CD4-positive, alpha-beta memory T cell (primary cell): ENCODE results near the gene RNF217. TPM values are rescaled to one million over a fixed set of nuclear protein-coding genes. Genes with fewer than 3 reads are reported as not detected.

Experiments
- CTCF ChIA-PET: fragments of 350-600 bp; sonication (Branson Sonifier 250); formaldehyde crosslinking; loops from one replicate; lab custom pipeline; 2021; ENCODE audit warnings: inconsistent platforms; ENCODE audit not compliant: partially characterized antibody; lab: Charles Lee
- POLR2A ChIA-PET: fragments of 350-600 bp; sonication (Branson Sonifier 250); formaldehyde crosslinking; loops from one replicate; lab custom pipeline; 2021; ENCODE audit not compliant: partially characterized antibody; lab: Charles Lee
- DNase-seq, 5 donors: peaks; one replicate each; pipeline versions ENCODE4 v3.0.0 to v3.0.0-alpha.2; 2020 to 2022; ENCODE audit warnings: mixed read lengths in 1 of 5
- H3K27ac ChIP-seq: one replicate; pipeline ENCODE4 v1.7.0; 2013; ENCODE audit warnings: low read depth, low read length
- H3K27me3 ChIP-seq: 2 replicates; pipeline ENCODE4 v1.7.0; 2013; ENCODE audit warnings: mild to moderate bottlenecking, low read length, moderate library complexity; ENCODE audit not compliant: insufficient read depth
- H3K36me3 ChIP-seq: 2 replicates; pipeline ENCODE4 v1.7.0; 2013; ENCODE audit warnings: mild to moderate bottlenecking, low read length, moderate library complexity; ENCODE audit not compliant: insufficient read depth
- H3K4me1 ChIP-seq: 2 replicates; pipeline ENCODE4 v1.7.0; 2013; ENCODE audit warnings: mild to moderate bottlenecking, low read length, moderate library complexity; ENCODE audit not compliant: insufficient read depth
- H3K4me3 ChIP-seq, 2 donors: one replicate each; pipeline ENCODE4 v1.7.0; 2013; ENCODE audit warnings: low read length in 2 of 2, mild to moderate bottlenecking in 1 of 2
- H3K9me3 ChIP-seq, 2 donors: one replicate each; pipeline ENCODE4 v1.7.0; 2013; ENCODE audit warnings: low read length in 2 of 2, control low read depth in 1 of 2; ENCODE audit not compliant: control insufficient read depth in 1 of 2
- H3K27ac Mint-ChIP-seq, 7 donors: one replicate each; pipeline ENCODE4 v1.8.0; 2020 to 2021; ENCODE audit warnings: mixed read lengths in 7 of 7, mild to moderate bottlenecking in 6 of 7, inconsistent platforms in 3 of 7, moderate library complexity in 3 of 7
- H3K27me3 Mint-ChIP-seq, 2 donors: one replicate each; pipeline ENCODE4 v1.8.0; 2020 to 2021; ENCODE audit warnings: mixed read lengths in 2 of 2
- H3K36me3 Mint-ChIP-seq, 2 donors: one replicate each; pipeline ENCODE4 v1.8.0; 2020 to 2021; ENCODE audit warnings: mixed read lengths in 2 of 2, inconsistent platforms in 1 of 2, mild to moderate bottlenecking in 1 of 2
- H3K4me1 Mint-ChIP-seq, 4 donors: one replicate each; pipeline ENCODE4 v1.8.0; 2020 to 2021; ENCODE audit warnings: mixed read lengths in 4 of 4, mild to moderate bottlenecking in 1 of 4
- H3K4me3 Mint-ChIP-seq, 8 donors: one replicate each; pipeline ENCODE4 v1.8.0; 2020 to 2021; ENCODE audit warnings: mixed read lengths in 8 of 8, mild to moderate bottlenecking in 7 of 8, moderate library complexity in 6 of 8, inconsistent platforms in 3 of 8
- H3K9me3 Mint-ChIP-seq, 8 donors: one replicate each; pipeline ENCODE4 v1.8.0; 2020 to 2021; ENCODE audit warnings: mixed read lengths in 8 of 8, mild to moderate bottlenecking in 5 of 8, inconsistent platforms in 3 of 8, moderate library complexity in 1 of 8
- intact Hi-C: fragments of 100-400 bp; cut with micrococcal nuclease; formaldehyde crosslinking; loops from one replicate; pipeline ENCODE4 v1.15.1; 2023
- polyA plus RNA-seq, 2 donors: library from polyadenylated mRNA; unstranded; fragments of 300-500 nt; fragmentation: Illumina TruSeq; gene quantifications; one replicate each; pipeline ENCODE4 v1.2.3, GENCODE V29; 2021
- total RNA-seq, 2 experiments: library from RNA; stranded (reverse); gene quantifications; one replicate each; pipeline ENCODE4 v1.2.3, GENCODE V29; 2021

The RNF217 gene
- total and polyA plus RNA-seq, 4 experiments from 2014 or later = 0.03 to 0.86 (median 0.12) TPM

- no peaks in the 10 kb centered on the region for H3K9me3 ChIP-seq
- DNase-seq = no peak
- peaks cover 0 to 2% (median 0%) of the 10 kb centered on the region in 8 donors for H3K9me3 Mint-ChIP-seq
- CTCF ChIA-PET = no interaction called here
- no peak overlapping the region for H3K4me3 ChIP-seq
- POLR2A ChIA-PET = no interaction called here
- intact Hi-C loops = no loop called here
- no peaks in the 10 kb centered on the region for H3K4me1 Mint-ChIP-seq
- no peaks in the 10 kb centered on the region for H3K36me3 ChIP-seq
- no peak overlapping the region for H3K4me3 Mint-ChIP-seq
- H3K4me1 ChIP-seq = no peaks in the 10 kb centered on the region
- H3K36me3 Mint-ChIP-seq = no peaks in the 10 kb centered on the region
- H3K27ac Mint-ChIP-seq = no peak overlapping the region
- peaks cover 3 to 6% of the 10 kb centered on the region in 2 donors for H3K27me3 Mint-ChIP-seq
- H3K27me3 ChIP-seq = no peaks in the 10 kb centered on the region
- H3K27ac ChIP-seq = no peak overlapping the region
Measured at GRCh38 chr6:125044667-125045066, 82.4 kb downstream of the RNF217 start.

GRCh38 chr6:125046107-125046925 is 84.1 kb downstream of the RNF217 start:
- H3K36me3 Mint-ChIP-seq = no peaks in the 10 kb centered on the region
- intact Hi-C loops = no loop called here
- no peak overlapping the region for H3K4me3 ChIP-seq
- no peak overlapping the region for H3K27ac Mint-ChIP-seq
- no peaks in the 10 kb centered on the region for H3K27me3 ChIP-seq
- H3K4me3 Mint-ChIP-seq = no peak overlapping the region
- ChIA-PET CTCF (no interaction called here), POLR2A (no interaction called here)
- DNase-seq = no peak
- peaks cover 5% of the 10 kb centered on the region in 2 donors for H3K27me3 Mint-ChIP-seq
- no peaks in the 10 kb centered on the region for H3K9me3 ChIP-seq
- no peaks in the 10 kb centered on the region for H3K4me1 ChIP-seq
- no peaks in the 10 kb centered on the region for H3K4me1 Mint-ChIP-seq
- H3K9me3 Mint-ChIP-seq = peaks cover 0 to 2% (median 0%) of the 10 kb centered on the region in 8 donors
- H3K27ac ChIP-seq = no peak overlapping the region
- H3K36me3 ChIP-seq = no peaks in the 10 kb centered on the region

- no peaks in the 10 kb centered on the region for H3K36me3 Mint-ChIP-seq
- no peak overlapping the region for H3K27ac Mint-ChIP-seq
- no peak overlapping the region for H3K4me3 ChIP-seq
- H3K9me3 ChIP-seq = no peaks in the 10 kb centered on the region
- no peak overlapping the region for H3K4me3 Mint-ChIP-seq
- H3K27ac ChIP-seq = no peak overlapping the region
- H3K27me3 Mint-ChIP-seq = peaks cover 3 to 5% of the 10 kb centered on the region in 2 donors
- H3K4me1 ChIP-seq = no peaks in the 10 kb centered on the region
- intact Hi-C loops = no loop called here
- CTCF ChIA-PET = no interaction called here
- H3K27me3 ChIP-seq = no peaks in the 10 kb centered on the region
- no peaks in the 10 kb centered on the region for H3K36me3 ChIP-seq
- H3K9me3 Mint-ChIP-seq = peaks cover 0 to 2% (median 0%) of the 10 kb centered on the region in 8 donors
- no peaks in the 10 kb centered on the region for H3K4me1 Mint-ChIP-seq
- DNase-seq = no peak
- POLR2A ChIA-PET = no interaction called here
Measured at GRCh38 chr6:125048274-125048673, 86.0 kb downstream of the RNF217 start.

GRCh38 chr6:125050663-125051318 is 88.6 kb downstream of the RNF217 start:
- no peak overlapping the region for H3K4me3 Mint-ChIP-seq
- no peaks in the 10 kb centered on the region for H3K27me3 ChIP-seq
- ChIA-PET POLR2A (no interaction called here), CTCF (no interaction called here)
- no peaks in the 10 kb centered on the region for H3K4me1 ChIP-seq
- no peaks in the 10 kb centered on the region for H3K4me1 Mint-ChIP-seq
- H3K9me3 Mint-ChIP-seq = peaks cover 0 to 2% (median 0%) of the 10 kb centered on the region in 8 donors
- H3K4me3 ChIP-seq = no peak overlapping the region
- H3K9me3 ChIP-seq = no peaks in the 10 kb centered on the region
- peaks cover 2 to 5% of the 10 kb centered on the region in 2 donors for H3K27me3 Mint-ChIP-seq
- H3K27ac ChIP-seq = no peak overlapping the region
- no peak for DNase-seq
- H3K36me3 ChIP-seq = no peaks in the 10 kb centered on the region
- no peaks in the 10 kb centered on the region for H3K36me3 Mint-ChIP-seq
- H3K27ac Mint-ChIP-seq = no peak overlapping the region
- intact Hi-C loops = no loop called here

GRCh38 chr6:125053809-125054208 is 91.6 kb downstream of the RNF217 start:
- no peak for DNase-seq
- no peak overlapping the region for H3K27ac ChIP-seq
- no peaks in the 10 kb centered on the region for H3K36me3 ChIP-seq
- Mint-ChIP-seq H3K27ac (no peak overlapping the region), H3K4me3 (no peak overlapping the region), H3K27me3 (peaks cover 0 to 2% of the 10 kb centered on the region in 2 donors), H3K9me3 (peaks cover 0 to 2% (median 0%) of the 10 kb centered on the region in 8 donors), H3K4me1 (no peaks in the 10 kb centered on the region), H3K36me3 (no peaks in the 10 kb centered on the region)
- ChIA-PET CTCF (no interaction called here), POLR2A (no interaction called here)
- no peak overlapping the region for H3K4me3 ChIP-seq
- no peaks in the 10 kb centered on the region for H3K4me1 ChIP-seq
- no peaks in the 10 kb centered on the region for H3K9me3 ChIP-seq
- H3K27me3 ChIP-seq = no peaks in the 10 kb centered on the region
- intact Hi-C loops = no loop called here

- peaks cover 0 to 2% of the 10 kb centered on the region in 2 donors for H3K27me3 Mint-ChIP-seq
- no peak overlapping the region for H3K4me3 Mint-ChIP-seq
Measured at GRCh38 chr6:125054331-125054730, 92.1 kb downstream of the RNF217 start.

GRCh38 chr6:125057392-125058246 is 95.4 kb downstream of the RNF217 start:
- H3K27ac Mint-ChIP-seq = no peak overlapping the region
- no peaks in the 10 kb centered on the region for H3K36me3 Mint-ChIP-seq
- Histone ChIP-seq H3K27me3 (no peaks in the 10 kb centered on the region), H3K4me1 (no peaks in the 10 kb centered on the region), H3K27ac (no peak overlapping the region), H3K9me3 (no peaks in the 10 kb centered on the region), H3K4me3 (no peak overlapping the region), H3K36me3 (no peaks in the 10 kb centered on the region)
- no peak for DNase-seq
- no peaks in the 10 kb centered on the region for H3K4me1 Mint-ChIP-seq
- H3K27me3 Mint-ChIP-seq = no peaks in the 10 kb centered on the region
- H3K4me3 Mint-ChIP-seq = no peak overlapping the region
- H3K9me3 Mint-ChIP-seq = peaks cover 0 to 2% (median 0%) of the 10 kb centered on the region in 8 donors
- ChIA-PET CTCF (no interaction called here), POLR2A (no interaction called here)
- intact Hi-C loops = no loop called here

More at GRCh38 chr6:125054331-125054730, 92.1 kb downstream of the RNF217 start:
- Histone ChIP-seq H3K4me1 (no peaks in the 10 kb centered on the region), H3K36me3 (no peaks in the 10 kb centered on the region), H3K27me3 (no peaks in the 10 kb centered on the region), H3K27ac (no peak overlapping the region), H3K9me3 (no peaks in the 10 kb centered on the region), H3K4me3 (no peak overlapping the region)
- Mint-ChIP-seq H3K4me1 (no peaks in the 10 kb centered on the region), H3K27ac (no peak overlapping the region), H3K9me3 (peaks cover 0 to 2% (median 0%) of the 10 kb centered on the region in 8 donors), H3K36me3 (no peaks in the 10 kb centered on the region)
- intact Hi-C loops = no loop called here
- ChIA-PET POLR2A (no interaction called here), CTCF (no interaction called here)
- no peak for DNase-seq
